Thyroid gland (tissue), 4 donors: Measurements from ENCODE around the gene PCCA. TPM values are rescaled to one million over a fixed set of nuclear protein-coding genes. Genes with fewer than 3 reads are reported as not detected.
"Not testable (repeated sequence)": the region's sequence is repeated elsewhere in the genome, so short reads cannot be mapped to it uniquely, and the experiment has no call there.

Source experiments
- DNase-seq, 2 donors: peaks; one replicate each; pipeline ENCODE4 v3.0.0-alpha.2; 2019
- H3K27ac ChIP-seq, 3 donors: fragments of 200-600 bp; sonication (generic); 1 replicate in 2 of 3; 2 replicates in 1 of 3; pipeline ENCODE4 v1.5.1; 2016 to 2019; ENCODE audit warnings: mild to moderate bottlenecking in 1 of 3, moderate library complexity in 1 of 3
- H3K27me3 ChIP-seq: fragments of 200-600 bp; sonication (generic); one replicate; pipeline ENCODE4 v1.5.1; 2019
- H3K36me3 ChIP-seq, 2 donors: fragments of 200-600 bp; sonication (generic); one replicate each; pipeline ENCODE4 v1.5.1; 2016 to 2019
- H3K4me1 ChIP-seq, 2 donors: fragments of 200-600 bp; sonication (generic); one replicate each; pipeline ENCODE4 v1.5.1; 2017 to 2019
- H3K4me3 ChIP-seq, 3 donors: fragments of 200-600 bp; sonication (generic); replicated peaks in 1 of 3; 1 replicate in 2 of 3; 2 replicates in 1 of 3; pipeline ENCODE4 v1.5.1; 2016; ENCODE audit warnings: mild to moderate bottlenecking in 1 of 3
- H3K9me3 ChIP-seq: fragments of 200-600 bp; sonication (generic); one replicate; pipeline ENCODE4 v1.5.1; 2017
- CTCF ChIP-seq, 6 experiments: fragments of 200-600 bp in 3 of 6; fragments of 450-650 bp in 3 of 6; sonication (generic) in 3 of 6; IDR thresholded peaks; one replicate each; pipeline ENCODE4 v1.5.1; 2016 to 2019; ENCODE audit warnings: antibody characterized with exemption in 6 of 6, mild to moderate bottlenecking in 2 of 6, inconsistent platforms in 1 of 6, moderate library complexity in 1 of 6
- POLR2A ChIP-seq, 2 donors: fragments of 450-650 bp; IDR thresholded peaks; one replicate each; pipeline ENCODE4 v1.6.1; 2017; ENCODE audit warnings: antibody characterized with exemption in 2 of 2, mild to moderate bottlenecking in 2 of 2, moderate library complexity in 1 of 2
- WGBS, 2 donors: methylation state at CpG; one replicate each; pipeline ENCODE4 v1.1.5; 2017; 5-methylcytosine and 5-hydroxymethylcytosine counted together
- intact Hi-C: fragments of 100-400 bp; cut with DNase I; formaldehyde crosslinking; loops from one replicate; pipeline ENCODE4 v1.15.1; 2023
- total RNA-seq, 4 donors: library from RNA; depleted of rRNA; stranded (reverse); fragments of >200 nt; gene quantifications; one replicate each; pipeline ENCODE4 v1.2.3, GENCODE V29; 2016

The PCCA gene
- total RNA-seq, 4 donors from 2014 or later: 54.3 to 95.2 (median 67.7) TPM

DNA sequence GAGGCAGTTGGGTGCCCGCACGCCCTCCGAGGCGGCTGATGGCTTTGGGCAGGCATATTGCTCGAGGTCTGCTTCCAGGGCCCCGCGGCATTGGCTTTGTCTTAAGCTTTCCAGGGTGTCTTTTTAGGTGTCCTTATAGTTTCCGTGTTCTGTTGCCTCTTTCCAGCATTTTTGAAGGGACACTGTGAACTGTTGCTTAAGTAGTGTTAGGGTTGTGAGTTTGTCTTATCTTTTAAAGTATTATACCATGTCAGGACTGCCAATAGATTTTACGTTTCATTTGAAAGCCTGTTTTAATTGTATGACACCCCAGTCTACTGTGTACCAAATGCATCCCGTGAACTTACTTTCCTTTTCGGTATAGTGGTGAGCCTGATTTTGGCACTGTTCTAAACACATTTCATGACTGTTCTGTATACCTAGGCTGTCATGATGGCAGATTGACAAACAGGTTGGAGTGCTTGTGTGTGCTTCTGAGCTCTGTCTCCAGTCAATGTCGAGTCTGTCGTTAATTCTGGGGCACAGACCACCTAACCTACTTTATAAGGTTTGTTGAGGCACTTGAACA is 656 bp downstream of the PCCA start:
- no peak for DNase-seq
- H3K27me3 ChIP-seq: no peaks in the 10 kb centered on the region
- no peaks in the 10 kb centered on the region for H3K36me3 ChIP-seq
- H3K27ac ChIP-seq: peak overlapping the region in 2 of 3 donors; percentile 78 to 80
- intact Hi-C loops: loop anchor here (10.0 kb wide), 1 partner anchor 145 kb away; no protein-coding TSS in a partner anchor
- H3K9me3 ChIP-seq: no peaks in the 10 kb centered on the region
- WGBS, 2 donors: 0 to 3% methylated on average over 11 to 13 of the region's 13 CpGs
- peak overlapping the region; percentile 44 to 84 (median 84) for H3K4me3 ChIP-seq
- peaks cover 15 to 22% of the 10 kb centered on the region in 2 donors for H3K4me1 ChIP-seq
- TF ChIP-seq POLR2A (IDR thresholded peaks at IDR 0.05) (no peak), CTCF (IDR thresholded peaks at IDR 0.05) (no peak)

DNA sequence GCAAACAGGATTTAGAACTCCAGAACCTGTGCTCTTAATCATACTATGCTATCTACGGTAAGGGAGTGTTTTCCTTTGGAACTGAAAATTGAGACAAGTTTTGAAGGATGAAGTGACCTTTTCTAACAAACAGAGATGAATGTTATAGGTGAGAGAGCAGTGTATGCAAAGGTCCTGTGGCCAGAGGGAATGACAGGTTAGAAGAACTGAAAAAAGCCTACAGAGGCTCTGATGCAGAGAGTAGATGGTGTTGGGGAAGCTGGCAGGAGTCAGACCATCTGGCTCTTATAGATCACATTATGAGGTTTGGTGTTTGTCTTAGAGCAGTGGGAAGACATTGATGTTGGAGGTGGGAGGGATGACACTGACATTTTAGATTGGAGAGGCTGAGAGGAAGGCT is 2.0 kb downstream of the PCCA start:
- no peaks in the 10 kb centered on the region for H3K36me3 ChIP-seq
- H3K4me1 ChIP-seq: peaks cover 15 to 25% of the 10 kb centered on the region in 2 donors
- intact Hi-C loops: no loop called here
- H3K27me3 ChIP-seq: no peaks in the 10 kb centered on the region
- no peaks in the 10 kb centered on the region for H3K9me3 ChIP-seq
- H3K4me3 ChIP-seq: no peak overlapping the region
- no peak overlapping the region for H3K27ac ChIP-seq
- 95 to 97% methylated on average over 1 of the region's 1 CpG for WGBS, 2 donors
- TF ChIP-seq POLR2A (IDR thresholded peaks at IDR 0.05) (no peak), CTCF (IDR thresholded peaks at IDR 0.05) (no peak)
- DNase-seq: no peak

DNA sequence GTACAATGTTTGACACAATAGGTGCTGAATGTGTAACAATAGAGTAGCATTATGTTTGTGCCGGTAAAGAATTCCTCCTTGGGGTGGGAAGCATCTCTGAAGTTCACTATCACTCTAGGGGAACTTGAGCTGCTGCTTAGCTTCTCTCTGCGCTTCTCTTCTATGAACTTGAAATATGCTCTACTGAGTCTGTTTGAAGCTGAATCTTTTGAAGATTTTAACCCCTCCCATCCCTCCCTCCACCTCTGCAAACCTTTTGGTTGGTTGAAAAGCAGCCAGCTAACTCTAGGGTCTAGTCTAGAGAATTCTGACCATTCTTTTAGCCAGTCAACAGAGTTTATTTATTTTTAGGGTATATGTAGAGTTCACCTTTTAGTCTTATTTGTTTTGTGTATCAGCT is 2.5 kb downstream of the PCCA start:
- Histone ChIP-seq H3K27ac (no peak overlapping the region), H3K4me1 (peaks cover 15 to 25% of the 10 kb centered on the region in 2 donors), H3K9me3 (no peaks in the 10 kb centered on the region), H3K4me3 (no peak overlapping the region), H3K36me3 (no peaks in the 10 kb centered on the region), H3K27me3 (no peaks in the 10 kb centered on the region)
- TF ChIP-seq POLR2A (IDR thresholded peaks at IDR 0.05) (no peak), CTCF (IDR thresholded peaks at IDR 0.05) (no peak)
- 61 to 83% methylated on average over 2 of the region's 2 CpGs for WGBS, 2 donors
- intact Hi-C loops: no loop called here
- no peak for DNase-seq

DNA sequence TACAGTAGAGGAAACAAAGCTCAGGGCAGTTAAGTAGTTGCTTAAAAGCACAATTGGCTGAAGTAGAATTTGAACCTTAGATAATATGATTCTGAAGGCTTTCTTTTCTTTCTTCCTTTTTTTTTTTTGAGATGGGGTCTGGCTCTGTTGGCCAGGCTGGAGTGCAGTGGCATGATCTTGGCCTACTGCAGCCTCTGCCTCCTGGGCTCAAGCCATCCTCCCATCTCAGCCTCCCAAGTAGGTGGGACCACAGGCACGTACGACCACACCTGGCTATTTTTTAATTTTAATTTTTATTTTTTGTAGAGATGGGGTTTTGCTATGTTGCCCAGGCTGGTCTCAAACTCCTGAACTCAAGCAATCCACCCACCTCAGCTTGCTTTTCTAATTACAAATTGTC is 3.4 kb downstream of the PCCA start:
- H3K4me3 ChIP-seq, H3K27me3 ChIP-seq, H3K27ac ChIP-seq, H3K9me3 ChIP-seq, DNase-seq, H3K36me3 ChIP-seq, intact Hi-C loops: not testable (repeated sequence)
- peaks cover 15 to 25% of the 10 kb centered on the region in 2 donors for H3K4me1 ChIP-seq
- 96 to 97% methylated on average over 2 of the region's 2 CpGs for WGBS, 2 donors

DNA sequence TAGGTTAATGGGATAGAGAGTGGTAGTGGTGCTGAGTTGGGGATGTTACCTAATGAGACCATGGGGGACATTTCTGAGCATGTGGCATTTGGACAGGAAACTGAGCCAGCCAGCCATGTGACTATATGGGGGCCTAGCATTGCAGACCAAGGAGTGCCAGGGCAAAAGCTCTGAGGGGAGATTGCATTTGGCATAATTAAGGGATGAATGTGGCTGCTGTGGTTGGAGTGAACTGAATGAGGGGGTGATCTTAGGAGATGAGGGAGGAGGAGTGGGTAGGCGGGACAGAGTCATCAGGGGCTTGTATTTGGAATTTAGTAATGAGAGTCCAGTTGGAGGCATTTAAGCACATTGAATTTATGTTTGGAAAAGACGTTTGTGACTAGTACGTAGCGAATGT is 6.6 kb downstream of the PCCA start:
- TF ChIP-seq POLR2A (IDR thresholded peaks at IDR 0.05) (no peak), CTCF (IDR thresholded peaks at IDR 0.05) (no peak)
- no peak overlapping the region for H3K4me3 ChIP-seq
- WGBS, 2 donors: 91 to 95% methylated on average over 4 of the region's 4 CpGs
- H3K4me1 ChIP-seq: peaks cover 12 to 23% of the 10 kb centered on the region in 2 donors
- no peaks in the 10 kb centered on the region for H3K36me3 ChIP-seq
- intact Hi-C loops: no loop called here
- no peak for DNase-seq
- H3K27ac ChIP-seq: no peak overlapping the region
- H3K27me3 ChIP-seq: no peaks in the 10 kb centered on the region
- H3K9me3 ChIP-seq: no peaks in the 10 kb centered on the region
